Head of caudate nucleus (tissue), 42 donors: ENCODE data around the gene CHRM2.

Source experiments
- DNase-seq, 42 donors: peaks; one replicate each; pipeline versions ENCODE4 v3.0.0 to v3.0.0-alpha.2; 2020 to 2021; ENCODE audit warnings: mixed read lengths in 7 of 42
- intact Hi-C: fragments of 100-400 bp; cut with DNase I; formaldehyde crosslinking; loops from one replicate; pipeline ENCODE4 v1.15.0; 2022

CHRM2 gene

DNA sequence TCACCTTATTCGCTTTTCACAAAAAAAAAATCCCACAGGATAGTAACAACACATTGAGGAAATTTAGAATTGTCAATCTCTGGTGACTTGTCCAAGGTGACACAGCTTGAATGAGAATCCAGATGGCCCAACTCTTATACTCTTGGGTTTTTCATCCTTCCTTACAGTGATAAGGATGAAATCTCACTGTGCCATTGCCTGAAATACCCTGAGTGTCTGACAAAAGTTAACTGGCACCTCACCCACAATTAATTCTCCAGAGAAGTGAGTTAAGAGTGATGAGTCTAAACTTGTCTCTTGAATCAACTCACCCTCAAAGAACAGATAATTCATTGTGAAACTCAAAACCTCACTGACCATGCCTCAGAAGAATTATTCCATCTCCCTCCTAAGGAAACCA, 18.9 kb downstream of the CHRM2 start:
- DNase-seq = no peak
- intact Hi-C loops = no loop called here

- intact Hi-C loops = no loop called here
- DNase-seq = no peak
Measured at GRCh38 chr7:136890399-136890798, 21.9 kb downstream of the CHRM2 start.

DNA sequence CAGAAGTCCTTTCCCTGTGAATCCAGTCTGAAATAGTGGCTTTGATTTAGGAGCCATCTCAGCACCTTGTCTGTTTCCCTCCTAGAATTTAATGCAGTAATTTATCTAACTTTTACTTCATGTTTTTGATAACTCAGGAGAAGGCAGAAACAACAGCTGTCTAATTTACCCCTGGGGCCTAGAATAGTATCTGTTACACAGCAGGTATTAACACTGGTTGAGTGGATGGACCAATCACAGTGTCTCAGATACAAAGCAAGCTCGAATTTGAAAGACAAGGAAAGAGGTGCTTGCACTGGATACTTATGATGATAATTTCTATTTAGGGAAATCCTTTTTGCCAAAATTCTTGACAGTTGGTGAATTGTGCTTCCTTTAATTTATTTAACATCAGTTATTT, 23.4 kb downstream of the CHRM2 start:
- DNase-seq = no peak
- intact Hi-C loops = no loop called here

GRCh38 chr7:136894789-136895188, 26.3 kb downstream of the CHRM2 start:
- intact Hi-C loops = no loop called here
- no peak for DNase-seq

- intact Hi-C loops = no loop called here
- no peak for DNase-seq
Measured at GRCh38 chr7:136897676-136898075, 29.2 kb downstream of the CHRM2 start.

DNA sequence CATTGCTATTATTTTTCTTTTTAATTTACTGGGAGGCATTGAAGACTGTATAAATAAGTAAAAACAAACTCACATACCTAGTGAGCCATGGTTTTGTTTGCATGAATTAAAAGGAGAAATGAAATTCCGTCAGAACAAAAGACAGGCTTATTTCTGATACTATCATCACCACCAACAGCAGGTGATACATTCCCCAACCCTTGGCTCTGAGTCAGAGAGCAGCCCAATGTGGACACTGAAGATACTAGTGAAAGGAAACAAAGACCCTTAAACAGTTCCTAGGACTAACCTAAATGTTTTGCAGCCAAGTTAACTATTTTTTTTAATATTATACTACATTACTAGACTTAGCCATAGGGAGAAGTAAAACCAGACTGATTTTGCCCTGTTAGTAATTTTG, 31.6 kb downstream of the CHRM2 start:
- DNase-seq = no peak
- intact Hi-C loops = no loop called here

- DNase-seq = no peak
- intact Hi-C loops = no loop called here
Measured at GRCh38 chr7:136910771-136911170, 42.3 kb downstream of the CHRM2 start.

DNA sequence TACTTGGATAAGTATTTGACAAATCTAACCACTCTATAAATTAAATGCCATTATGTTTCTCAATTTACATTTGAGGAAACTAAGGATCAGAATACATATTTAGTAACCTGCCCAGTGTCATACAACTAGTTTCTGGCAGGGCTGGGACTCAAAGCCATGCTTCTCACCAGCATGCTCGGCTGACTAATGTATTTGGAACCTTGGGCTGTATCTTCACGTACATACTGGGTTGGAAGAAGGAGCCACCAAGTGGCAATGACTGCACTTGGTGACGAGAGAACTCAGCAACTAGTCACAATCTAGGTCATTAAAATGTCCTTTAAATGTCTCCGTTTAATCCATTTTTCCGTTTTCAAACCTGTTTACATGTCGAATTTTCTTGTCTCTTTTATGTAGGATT, 42.9 kb downstream of the CHRM2 start:
- DNase-seq = no peak
- intact Hi-C loops = no loop called here

DNA sequence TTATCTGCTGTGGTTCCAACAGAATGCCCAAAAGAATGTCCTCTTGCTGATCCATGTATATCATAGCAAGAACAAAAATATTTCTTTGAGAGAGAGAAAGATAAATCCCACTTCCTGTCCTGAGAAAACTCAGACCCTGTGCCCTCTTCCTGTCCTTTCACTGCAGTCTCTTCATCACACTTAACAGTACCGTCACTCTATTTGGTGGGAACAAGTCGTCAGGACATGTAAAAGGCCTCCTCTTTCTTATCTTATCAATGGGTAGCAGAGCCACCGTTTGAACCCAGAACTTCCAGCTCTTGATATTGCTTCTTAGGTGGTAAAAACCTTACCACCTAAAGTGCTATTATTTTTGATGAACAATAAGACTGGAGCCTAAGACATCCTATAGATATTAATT, 43.9 kb downstream of the CHRM2 start:
- intact Hi-C loops = no loop called here
- no peak for DNase-seq

GRCh38 chr7:136914016-136914415, 45.6 kb downstream of the CHRM2 start:
- intact Hi-C loops = no loop called here
- DNase-seq = no peak

DNA sequence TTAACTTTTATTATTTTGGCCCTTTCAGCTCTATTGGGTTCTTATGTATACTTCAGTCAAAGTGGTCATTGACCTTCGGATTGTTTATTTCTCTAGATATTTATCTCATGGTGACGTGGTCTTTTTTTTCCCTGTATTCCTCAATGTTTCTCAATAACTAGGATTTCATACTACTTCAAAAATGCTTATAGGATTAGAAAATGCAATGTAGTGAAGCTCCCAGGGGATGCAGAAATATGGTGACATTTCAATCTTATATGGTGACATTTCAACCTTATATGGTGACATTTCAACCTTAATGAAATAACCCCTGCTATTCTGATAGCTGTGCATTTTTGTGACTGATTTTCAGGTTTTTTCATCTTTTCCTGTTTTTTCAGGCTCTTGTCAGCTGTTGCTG, 51.4 kb downstream of the CHRM2 start:
- no peak for DNase-seq
- intact Hi-C loops = no loop called here

- no peak for DNase-seq
- intact Hi-C loops = no loop called here
Measured at GRCh38 chr7:136923111-136923667, 54.7 kb downstream of the CHRM2 start.

- intact Hi-C loops = no loop called here
Measured at GRCh38 chr7:136925044-136925443, 56.6 kb downstream of the CHRM2 start.

GRCh38 chr7:136925556-136925955, 57.1 kb downstream of the CHRM2 start:
- no peak for DNase-seq
- intact Hi-C loops = no loop called here

More at GRCh38 chr7:136925044-136925443, 56.6 kb downstream of the CHRM2 start:
- no peak for DNase-seq

- no peak for DNase-seq
- intact Hi-C loops = no loop called here
Measured at GRCh38 chr7:136931169-136931867, 62.9 kb downstream of the CHRM2 start.

DNA sequence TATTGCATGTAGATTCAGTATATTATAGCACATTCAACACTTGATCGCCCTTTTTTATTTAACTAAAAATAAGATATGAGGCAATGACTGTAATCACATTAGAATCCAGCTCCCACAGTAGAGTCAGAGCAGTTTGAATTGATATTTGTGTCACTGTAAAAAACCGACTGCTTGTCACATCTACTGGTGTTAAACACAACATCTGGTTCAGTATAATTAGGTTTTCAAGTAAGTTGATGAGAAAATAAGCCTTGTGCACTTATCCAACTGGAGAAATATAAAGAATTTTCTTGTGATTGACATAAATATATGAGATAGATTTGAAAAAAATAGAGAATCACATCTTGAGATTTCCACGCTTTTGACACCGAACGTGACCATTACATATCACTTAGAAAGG, 69.0 kb downstream of the CHRM2 start:
- no peak for DNase-seq
- intact Hi-C loops = no loop called here

DNA sequence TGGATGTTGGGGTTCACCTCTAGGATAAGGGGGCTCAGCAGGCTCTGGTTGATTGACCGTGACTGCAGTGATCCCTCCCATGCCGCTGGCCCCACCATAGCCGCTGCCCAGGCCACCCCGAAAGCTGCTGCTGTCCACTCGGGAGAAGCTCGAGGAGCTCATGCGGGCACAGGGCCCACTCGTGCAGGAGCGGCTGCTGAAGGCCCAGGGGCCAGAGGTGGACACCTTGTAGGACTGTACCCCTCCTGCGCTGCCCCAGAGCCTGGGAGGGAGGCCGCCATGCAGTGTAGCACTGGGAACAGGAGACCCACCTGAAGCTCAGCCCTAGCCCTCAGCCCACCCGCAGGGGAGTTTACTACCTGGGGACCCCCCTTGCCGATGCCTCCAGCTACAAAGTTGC, 70.0 kb downstream of the CHRM2 start:
- DNase-seq = no peak
- intact Hi-C loops = no loop called here

- intact Hi-C loops = no loop called here
- no peak for DNase-seq
Measured at GRCh38 chr7:136940122-136940521, 71.7 kb downstream of the CHRM2 start.

DNA sequence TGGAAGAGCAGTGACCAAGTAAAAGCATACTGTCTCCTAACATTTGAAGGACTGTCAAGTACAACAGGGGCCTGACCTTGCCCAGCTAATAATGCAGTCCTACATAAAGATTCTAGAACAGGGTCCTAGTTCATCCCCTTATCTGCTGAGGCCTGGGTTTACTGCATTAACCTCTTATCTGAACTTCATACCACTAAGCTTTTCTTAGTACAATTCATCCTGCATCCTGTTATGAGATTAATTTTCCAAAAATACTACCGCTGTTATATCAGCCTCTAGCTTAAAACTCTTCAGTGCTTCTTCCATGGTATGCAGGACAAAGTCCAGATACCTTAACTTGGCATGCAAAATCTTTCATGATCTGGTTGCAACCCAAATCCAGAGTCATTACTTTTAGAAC, 72.5 kb downstream of the CHRM2 start:
- intact Hi-C loops = no loop called here
- no peak for DNase-seq

DNA sequence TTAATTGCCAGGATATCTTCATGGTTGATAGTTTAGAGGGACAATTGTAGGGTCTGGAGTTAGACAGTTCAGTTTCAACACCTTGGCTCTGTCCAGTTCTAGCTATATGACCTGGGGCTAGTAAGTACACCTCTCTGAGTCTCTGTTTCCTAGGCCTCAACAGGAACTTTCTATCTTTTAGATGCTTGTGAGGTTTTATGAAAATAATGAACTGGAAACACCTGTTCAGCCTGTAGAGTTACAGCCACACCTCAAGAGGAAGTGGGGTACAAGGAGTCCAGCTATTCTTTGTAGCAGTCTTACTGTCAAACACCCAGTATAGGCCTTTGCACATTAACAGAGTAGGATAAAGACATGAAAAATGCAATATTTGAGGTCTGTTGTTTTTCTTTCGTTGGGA, 73.4 kb downstream of the CHRM2 start:
- no peak for DNase-seq
- intact Hi-C loops = no loop called here

DNA sequence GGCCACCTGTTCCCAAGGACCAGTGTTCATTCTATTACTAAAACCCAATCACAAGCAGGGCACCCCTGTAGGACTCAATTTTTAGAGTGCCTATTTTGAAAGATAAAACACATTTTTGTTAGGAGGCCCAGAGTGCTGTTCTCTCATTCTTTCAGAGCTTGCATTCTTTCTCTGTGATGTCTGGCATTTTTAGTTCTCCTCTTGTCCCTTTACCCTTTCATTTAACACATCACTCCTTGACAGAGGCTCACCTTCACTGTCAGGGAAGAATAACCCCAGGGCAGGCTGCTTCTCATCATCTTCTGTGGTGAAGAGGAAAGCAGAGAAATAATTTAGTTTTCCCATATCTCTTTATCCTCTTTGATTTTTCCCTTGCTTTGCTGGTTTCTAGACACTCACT, 73.9 kb downstream of the CHRM2 start:
- intact Hi-C loops = no loop called here
- no peak for DNase-seq

GRCh38 chr7:136942994-136943393, 74.5 kb downstream of the CHRM2 start:
- intact Hi-C loops = no loop called here
- DNase-seq = no peak
